Activated CD4-positive, CD25-positive, alpha-beta regulatory T cell treated with anti-CD3 and anti-CD28 coated beads, Interleukin-2, amount 50 U/mL, for 24 hours (primary cell): ENCODE measurements around the gene TNS3.

Experiments used
- ATAC-seq, 2 donors: fragments of 150-1000 bp; cut with Tn5 transposase; one replicate each; pipeline ENCODE4 v1.10.0; 2021; ENCODE audit warnings: mild to moderate bottlenecking in 1 of 2, moderate library complexity in 1 of 2

TNS3 gene

GRCh38 chr7:47379629-47380324, 202.1 kb downstream of the TNS3 start:
- no peak for ATAC-seq

- ATAC-seq: no peak
Measured at GRCh38 chr7:47378728-47379395, 203.0 kb downstream of the TNS3 start.

- ATAC-seq: no peak
Measured at GRCh38 chr7:47377741-47378140, 204.2 kb downstream of the TNS3 start.

GRCh38 chr7:47376991-47377616, 204.8 kb downstream of the TNS3 start:
- ATAC-seq: no peak

GRCh38 chr7:47375121-47375938, 206.6 kb downstream of the TNS3 start:
- no peak for ATAC-seq

- ATAC-seq: no peak
Measured at GRCh38 chr7:47374538-47374937, 207.4 kb downstream of the TNS3 start.

- no peak for ATAC-seq
Measured at GRCh38 chr7:47373871-47374451, 207.9 kb downstream of the TNS3 start.

GRCh38 chr7:47371733-47372368, 210.1 kb downstream of the TNS3 start:
- ATAC-seq: no peak

GRCh38 chr7:47371317-47371716, 210.6 kb downstream of the TNS3 start:
- ATAC-seq: no peak

GRCh38 chr7:47370461-47371042, 211.4 kb downstream of the TNS3 start:
- no peak for ATAC-seq

GRCh38 chr7:47369736-47370135, 212.2 kb downstream of the TNS3 start:
- ATAC-seq: no peak

GRCh38 chr7:47368190-47368812, 213.6 kb downstream of the TNS3 start:
- no peak for ATAC-seq

- no peak for ATAC-seq
Measured at GRCh38 chr7:47367369-47367768, 214.5 kb downstream of the TNS3 start.

- no peak for ATAC-seq
Measured at GRCh38 chr7:47366960-47367359, 215.0 kb downstream of the TNS3 start.

GRCh38 chr7:47366211-47366610, 215.7 kb downstream of the TNS3 start:
- no peak for ATAC-seq

GRCh38 chr7:47362984-47363383, 218.9 kb downstream of the TNS3 start:
- no peak for ATAC-seq

- peak in 1 of 2 donors; percentile 57 for ATAC-seq
Measured at GRCh38 chr7:47361746-47362215, 220.1 kb downstream of the TNS3 start.

GRCh38 chr7:47361236-47361635, 220.7 kb downstream of the TNS3 start:
- no peak for ATAC-seq

GRCh38 chr7:47360301-47360900, 221.5 kb downstream of the TNS3 start:
- no peak for ATAC-seq

- no peak for ATAC-seq
Measured at GRCh38 chr7:47358944-47359588, 222.8 kb downstream of the TNS3 start.
